Measurements from ENCODE around the gene KRTAP29-1.

Gene KRTAP29-1

DNA sequence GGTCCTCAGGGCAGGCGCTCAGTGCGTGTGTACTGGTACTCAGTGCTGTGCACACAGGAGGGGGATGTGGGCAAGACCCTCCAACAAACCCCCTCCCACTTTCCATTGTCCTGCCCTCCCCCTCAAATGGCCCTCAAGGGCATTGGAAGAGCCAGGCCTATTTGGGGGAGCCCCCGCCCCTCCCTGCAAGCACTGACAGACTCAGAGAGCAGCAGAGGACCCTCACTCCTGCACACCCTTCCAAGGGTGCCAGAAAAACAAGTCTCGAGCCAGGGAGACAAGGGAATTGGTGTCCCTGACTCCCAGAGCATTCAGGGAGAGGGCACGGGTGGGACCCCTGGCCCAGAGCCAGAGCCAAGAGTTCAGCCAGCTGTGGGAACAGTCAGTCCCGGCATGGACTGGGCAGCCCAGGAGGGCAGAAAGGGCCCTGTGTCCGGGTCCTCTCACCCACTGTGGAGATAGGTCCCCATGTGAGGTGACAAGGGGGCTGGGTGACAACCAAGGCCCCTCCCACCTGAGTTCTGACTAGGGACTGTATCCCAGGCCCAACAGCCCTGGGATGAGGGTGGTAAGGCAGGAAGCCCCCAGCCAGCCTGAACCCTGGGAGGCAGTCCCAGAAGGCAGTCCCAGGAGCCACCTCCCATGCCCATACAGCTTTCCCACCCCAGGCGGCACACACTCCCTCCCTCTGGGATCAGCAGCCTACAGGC is 24.9 kb upstream of the KRTAP29-1 start:
- DNase-seq = no peak

DNA sequence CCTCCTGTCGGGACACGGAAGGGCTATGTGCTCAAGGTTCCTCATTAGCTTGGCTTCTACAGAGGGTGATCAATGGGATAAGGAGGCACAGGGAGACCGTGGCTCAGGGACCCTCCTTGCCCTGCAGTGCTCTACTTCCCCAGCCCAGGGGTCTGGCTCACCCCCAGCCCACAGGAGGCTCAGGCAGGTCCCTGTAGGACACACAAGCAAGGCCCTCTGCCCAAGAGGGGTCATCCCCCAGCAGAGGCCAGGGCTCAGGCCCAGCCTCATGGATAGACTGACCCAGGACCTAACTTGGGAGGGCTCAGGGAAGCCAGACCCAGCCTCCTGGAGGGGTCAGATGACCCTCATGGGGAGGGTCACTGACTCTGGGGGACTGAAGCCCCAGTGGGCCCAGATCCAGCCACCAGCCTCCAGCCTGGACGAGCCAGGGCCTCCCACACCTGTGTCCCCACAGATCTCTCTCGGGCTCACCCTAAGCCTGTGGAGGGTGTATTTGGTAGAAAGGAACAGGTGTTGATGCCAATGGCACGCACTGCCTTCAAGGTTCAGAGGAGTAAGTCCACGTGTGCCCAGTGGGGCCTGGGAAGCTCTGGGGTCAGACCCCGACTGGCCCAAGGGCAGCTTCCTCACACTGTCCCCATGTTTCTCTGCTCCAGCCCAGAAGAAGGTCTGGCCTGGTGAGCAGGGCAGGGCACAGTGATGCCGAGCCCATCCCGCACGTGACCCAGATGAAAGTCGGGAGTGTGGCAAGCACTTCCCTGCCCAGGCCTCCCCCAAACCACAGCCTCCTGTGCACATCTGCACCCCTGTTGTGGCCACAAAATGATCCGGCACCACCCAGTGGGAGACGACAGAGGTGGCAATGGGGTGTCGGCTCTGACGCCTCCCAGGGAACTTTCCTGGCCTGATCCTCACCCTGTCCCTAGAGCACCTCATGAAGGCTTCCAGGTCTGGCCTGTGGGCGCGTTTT is 23.8 kb upstream of the KRTAP29-1 start:
- no peak for DNase-seq

DNA sequence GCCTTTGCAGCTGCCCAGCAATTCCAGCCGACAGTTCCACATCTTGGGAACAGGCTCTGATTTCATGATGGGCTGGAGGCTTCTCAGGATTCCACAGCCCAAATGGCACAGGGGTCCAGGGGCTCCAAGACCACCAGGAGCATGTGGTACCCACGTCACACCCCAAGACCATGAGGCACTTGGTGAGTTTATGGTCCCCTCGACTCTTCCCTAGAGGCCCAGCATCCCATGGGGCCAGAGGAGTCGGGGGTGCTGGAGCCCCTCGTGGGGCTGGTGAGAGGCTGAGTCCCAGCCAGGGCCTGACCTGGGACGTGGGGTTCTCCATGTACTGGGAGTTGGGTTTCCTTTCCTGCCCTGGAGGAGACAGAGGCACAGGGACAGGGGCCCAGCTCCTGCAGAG is 23.0 kb upstream of the KRTAP29-1 start:
- no peak for DNase-seq

DNA sequence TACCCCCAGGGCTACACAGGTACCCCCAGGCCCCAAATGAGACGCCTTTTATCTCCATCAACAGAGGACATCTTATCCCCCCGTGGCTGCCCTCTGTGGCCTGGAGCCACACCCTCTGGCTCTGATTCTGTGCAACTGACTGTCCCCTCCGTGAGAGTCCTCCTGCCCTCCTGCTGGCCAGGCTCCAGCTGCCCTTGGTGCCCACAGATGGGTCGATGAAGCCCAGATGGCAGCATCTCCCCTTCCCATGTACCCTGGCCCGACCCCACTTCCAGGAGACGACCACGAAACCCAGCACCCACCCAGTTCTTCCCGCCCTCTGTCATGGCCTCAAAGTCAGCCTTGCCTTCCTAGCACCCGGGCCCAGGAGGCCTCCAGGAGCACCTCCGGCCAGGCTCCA is 22.5 kb upstream of the KRTAP29-1 start:
- no peak for DNase-seq

DNA sequence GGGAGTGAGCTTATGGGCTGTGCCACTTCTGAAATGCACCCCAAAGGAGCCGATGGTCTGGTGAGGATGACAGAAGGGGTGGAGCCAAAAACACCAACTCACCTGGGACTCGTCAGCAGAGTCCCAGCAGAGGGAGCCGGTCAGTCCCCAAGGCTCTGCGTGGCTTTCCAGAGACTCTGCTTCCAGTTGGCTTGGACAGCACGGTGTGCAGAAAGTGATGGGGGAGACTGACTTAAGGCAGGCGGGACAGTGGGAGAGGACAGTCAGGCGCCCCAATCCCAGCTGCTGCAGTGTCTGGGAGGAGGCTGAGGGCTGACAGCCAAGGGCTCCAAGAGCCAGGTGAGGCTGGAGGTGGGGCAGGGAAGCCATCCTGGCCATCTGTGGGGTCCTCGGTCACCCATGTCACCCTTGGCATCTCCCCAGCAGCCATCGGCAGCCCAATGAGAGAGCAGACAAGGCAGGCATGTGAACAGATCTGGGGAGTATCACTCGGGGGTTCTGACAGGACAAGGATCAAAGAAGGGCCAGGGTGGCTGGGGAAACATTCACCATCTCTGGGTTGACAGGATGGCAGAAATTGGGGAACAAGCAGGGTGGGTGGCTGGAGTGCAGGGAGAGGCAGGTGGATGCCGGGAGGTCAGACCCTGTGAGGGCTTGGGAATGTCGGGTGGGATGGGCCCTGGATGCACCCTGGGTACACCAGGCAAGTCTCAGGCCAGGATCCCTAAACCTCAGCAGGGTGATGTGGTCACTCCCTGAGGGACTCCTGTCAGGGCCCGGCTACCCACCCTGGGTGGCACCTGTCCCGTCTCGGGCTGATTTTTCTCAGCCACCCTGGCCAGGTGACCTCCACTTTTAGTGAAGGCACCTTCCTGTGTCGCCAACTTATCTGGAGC is 21.8 kb upstream of the KRTAP29-1 start:
- DNase-seq = no peak

DNA sequence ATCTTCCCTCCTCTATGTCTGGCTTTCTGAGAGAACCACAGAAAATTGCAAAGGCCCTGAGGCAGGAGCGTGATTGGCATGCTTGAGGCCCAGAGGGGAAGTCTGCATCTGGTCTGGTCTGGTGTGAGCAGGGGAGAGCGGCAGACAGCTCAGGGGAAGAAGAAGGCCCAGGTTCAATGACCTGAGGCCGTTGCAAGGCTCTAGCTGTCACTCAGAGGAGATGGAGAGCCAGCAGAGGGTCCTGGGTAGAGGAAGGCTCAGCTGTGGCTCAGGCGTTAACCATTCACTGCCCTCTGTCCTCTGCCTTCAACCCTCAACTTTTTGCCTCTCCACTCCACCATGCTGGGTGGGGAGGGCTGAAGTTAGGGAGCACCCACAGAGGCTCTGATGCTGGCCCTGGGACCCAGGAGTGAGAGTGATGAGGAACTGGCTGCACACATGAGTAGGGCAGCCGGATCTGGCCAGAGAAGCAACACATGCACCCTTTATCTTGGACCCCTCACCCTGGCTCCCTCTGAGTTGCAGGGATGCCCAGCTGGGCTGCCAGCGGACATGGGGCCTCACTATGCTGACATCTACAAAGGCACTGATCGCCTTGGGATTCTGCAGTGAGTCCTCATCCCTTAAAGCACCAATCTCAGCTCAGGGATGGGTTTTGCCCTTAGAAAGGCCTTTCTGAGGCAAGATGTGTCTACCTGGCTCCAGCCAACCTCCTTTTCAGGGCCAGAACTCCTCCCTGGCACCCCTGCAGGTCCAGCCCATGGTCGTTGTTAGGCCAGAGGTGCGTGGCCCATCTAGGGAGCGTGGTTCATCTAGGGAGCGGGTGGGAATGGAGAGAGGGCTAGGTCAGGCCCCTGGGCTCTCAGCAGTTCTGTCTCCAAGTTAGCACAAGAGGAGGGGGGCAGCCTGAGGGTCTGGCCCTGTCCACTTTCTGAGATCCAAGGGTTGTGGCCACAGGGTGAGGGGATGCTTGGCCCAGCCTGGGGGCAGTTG is 20.5 kb upstream of the KRTAP29-1 start:
- DNase-seq = no peak

DNA sequence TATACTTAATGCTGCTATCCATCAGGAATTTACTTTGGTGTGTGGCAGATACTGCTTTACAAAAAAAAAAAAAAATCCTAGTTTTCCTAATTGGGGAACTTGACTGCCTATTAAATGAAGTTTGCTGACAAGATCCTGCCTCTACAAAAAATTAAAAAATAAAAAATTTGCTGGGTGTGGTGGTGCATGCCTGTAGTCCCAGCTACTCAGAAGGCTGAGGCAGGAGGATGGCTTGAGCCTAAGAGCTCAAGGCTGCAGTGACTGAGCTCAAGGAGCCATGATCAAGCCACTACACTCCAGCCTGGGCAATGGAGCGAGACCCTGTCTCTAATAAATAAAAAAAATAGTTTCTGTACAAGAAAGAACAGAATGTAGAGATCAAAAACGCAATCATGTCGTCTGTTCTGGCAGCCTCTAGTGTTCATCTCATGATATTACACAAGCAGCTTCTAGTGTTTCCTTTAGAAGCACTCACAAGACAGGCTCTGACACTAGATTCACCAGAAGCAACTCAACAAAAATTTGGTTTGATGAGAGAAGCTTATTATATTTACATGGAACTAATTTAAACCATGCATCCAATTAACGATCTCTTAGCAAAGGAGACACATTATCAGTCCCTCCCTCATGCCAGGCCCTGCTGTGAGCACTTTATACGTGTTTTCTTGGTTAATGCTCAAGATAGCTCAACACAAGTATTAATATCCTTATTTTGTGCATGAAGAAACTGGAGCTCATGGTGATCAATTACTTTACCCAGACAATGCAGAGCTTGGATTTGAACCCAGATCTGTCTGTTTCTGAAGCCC is 19.6 kb upstream of the KRTAP29-1 start:
- DNase-seq = no peak

DNA sequence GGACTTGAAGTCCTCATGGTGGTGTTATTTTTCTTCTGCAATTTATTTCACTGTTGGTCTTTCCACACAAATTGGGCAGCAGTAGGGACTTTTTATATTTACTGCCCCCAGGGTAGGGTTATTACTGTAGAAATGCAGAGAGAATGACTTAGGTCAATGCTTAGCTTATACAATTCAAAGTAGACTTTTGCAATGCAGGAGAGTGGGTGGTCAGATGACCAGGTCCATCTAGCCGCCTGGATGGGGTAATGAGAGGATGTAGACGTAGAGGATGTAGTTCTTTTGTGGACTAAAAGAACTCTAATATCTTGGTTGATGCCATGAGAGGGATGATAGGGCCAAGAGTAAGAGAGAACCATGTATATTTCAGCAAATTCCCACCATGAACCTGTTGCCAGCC is 15.6 kb upstream of the KRTAP29-1 start:
- DNase-seq = no peak

DNA sequence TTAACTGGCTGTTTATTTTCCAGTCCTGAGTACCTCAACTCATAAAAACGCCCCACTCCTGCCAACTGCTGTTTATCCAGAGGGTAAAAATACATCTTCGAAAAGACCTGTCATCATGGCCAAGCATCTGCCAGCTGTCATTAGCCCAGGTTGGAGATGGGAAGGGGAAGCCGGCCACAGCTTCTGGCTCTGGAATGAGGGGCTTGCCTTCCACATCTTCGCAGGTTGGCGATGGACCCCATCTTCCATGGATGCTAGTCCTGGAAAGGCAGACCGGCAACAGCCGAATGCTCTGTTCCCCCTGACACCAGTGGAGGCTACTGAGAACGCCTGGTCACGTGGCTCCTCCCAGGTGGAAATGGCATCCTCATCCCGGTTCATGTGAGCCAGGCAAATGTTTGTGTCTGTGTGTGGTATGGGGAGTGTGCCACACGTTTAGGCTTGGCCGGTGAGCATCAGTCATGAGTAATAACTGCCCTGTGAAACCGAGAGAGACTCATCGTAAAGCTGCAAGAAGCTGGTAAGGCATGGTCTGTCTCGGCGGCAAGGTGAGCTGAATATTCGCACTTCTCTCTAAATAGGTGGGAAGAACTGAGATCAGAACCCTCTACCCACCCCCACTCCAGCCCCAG is 13.3 kb upstream of the KRTAP29-1 start:
- DNase-seq = no peak

DNA sequence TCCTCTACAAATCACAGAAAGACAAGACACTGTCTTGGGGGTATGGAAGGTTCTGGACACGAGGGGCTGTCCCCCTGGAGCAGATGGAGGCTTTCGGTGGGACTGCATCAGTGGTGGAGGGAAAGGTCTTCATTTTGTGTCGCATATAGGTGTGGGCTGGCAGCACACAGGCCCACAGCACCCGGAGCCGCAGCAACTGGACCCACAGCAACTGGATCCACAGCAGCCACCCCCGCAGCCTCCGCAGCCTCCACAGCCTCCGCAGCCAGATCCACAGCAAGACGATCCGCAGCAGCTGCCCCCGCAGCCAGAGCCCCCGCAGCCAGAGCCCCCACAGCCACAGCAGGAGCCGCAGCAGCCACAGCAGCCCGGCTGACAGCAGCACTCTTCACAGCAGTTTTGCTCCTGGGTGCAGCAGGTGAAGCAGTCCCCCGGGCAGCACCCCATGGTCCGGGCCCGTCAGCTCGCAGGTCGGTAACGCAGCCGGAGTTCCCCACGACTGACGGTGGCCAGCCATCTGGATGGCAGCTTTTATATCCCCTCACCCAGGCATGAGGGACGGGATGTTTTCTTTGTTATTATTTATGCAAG is 12.6 kb upstream of the KRTAP29-1 start, which contains the start of gene KRTAP17-1:
KRTAP17-1 (minus strand) TSS at position 507 of the 591 bp plus-strand sequence; CDS start at position 447, 60 bp downstream.
- no peak for DNase-seq

DNA sequence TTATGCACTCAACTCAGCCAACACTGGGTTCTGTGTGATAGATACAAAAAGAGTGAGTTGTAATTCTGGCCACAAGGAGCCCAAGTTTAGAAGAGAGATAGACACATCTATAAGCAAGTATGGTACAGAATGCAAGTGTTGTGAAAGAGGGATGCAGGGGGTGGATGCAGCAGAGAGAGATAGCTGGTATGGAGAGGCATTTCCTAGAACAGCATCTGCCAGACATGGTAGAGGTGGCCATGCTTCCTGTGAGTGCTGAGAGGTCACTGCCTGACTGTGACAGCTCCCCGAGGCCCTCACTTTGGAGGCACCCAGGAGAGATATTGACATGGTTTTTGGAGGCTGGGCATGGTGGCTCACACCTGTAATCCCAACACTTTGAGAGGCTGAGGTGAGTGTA is 8.5 kb upstream of the KRTAP29-1 start:
- no peak for DNase-seq

DNA sequence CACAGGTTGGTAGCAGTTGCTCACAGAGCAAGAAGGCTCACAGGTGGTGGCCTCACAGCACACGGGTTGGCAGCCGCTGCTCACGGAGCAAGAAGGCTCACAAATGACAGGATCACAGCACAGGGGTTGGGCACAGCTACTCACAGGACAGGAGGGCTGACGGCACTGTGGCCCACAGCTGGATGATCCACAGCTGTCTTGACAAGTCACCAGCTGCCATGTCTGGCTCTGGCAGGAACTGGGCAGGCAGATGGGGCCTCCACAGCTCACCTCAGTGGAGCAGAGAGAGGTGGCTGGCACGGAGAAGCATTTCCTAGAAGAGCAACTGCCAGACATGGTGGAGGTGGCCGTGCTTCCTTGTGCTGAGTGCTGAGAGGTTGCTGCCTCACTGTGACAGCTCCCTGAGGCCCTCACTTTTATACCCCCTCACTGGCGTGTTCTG is 6.3 kb upstream of the KRTAP29-1 start, which contains the start of gene KRTAP16-1:
KRTAP16-1 (minus strand) TSS at position 392 of the 442 bp plus-strand sequence; CDS start at position 336, 56 bp downstream.
- peak; percentile 56 for DNase-seq

DNA sequence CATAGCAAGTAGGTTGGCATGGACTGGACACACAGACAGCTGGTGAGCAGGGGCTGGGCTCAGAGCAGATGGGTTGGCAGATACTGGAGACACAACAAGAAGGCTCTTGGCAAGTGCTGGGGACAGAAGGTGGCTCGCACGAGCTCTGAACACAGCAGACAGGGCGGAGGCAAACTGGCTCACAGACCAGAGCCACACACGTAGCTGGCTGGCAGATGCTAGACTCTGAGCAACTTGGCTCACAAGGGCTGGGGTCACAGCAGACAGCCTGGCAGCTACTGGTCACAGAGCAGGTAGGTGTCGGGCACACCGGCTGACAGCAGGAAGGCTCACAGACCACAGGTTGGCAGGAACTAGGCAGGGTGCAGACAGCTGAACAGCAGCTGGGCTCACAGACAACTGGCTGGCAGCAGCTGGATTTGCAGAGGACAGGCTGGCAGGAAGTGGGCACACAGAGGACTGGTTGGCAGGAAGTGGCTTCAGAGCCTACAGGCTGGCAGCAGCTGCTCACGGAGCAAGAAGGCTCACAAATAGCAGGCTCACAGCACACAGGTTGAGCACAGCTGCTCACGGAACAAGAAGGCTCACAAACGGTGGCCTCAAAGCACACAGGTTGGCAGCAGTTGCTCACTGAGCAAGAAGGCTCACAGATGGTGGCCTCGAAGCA is 5.7 kb upstream of the KRTAP29-1 start:
- DNase-seq = peak; percentile 87

DNA sequence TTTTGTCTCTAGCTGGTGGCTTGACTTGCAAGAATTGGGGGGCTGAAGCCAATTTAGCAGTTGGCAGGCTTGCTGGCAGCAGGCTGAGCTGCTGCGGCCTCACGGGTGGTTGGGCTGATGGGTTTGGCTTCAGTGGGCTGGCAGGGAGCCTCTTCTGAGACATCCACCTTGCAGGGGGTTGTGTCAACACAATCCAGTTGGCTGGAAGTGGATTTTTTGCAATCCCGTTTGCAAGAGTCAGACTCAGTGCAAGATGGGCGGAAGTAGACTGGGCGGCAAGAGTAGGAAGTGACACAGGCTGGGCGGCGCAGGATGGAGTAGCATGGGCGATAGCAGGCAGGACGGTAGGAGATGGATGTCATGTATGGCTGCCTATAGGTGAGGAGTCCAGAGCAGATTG is 5.0 kb upstream of the KRTAP29-1 start:
- DNase-seq = no peak

DNA sequence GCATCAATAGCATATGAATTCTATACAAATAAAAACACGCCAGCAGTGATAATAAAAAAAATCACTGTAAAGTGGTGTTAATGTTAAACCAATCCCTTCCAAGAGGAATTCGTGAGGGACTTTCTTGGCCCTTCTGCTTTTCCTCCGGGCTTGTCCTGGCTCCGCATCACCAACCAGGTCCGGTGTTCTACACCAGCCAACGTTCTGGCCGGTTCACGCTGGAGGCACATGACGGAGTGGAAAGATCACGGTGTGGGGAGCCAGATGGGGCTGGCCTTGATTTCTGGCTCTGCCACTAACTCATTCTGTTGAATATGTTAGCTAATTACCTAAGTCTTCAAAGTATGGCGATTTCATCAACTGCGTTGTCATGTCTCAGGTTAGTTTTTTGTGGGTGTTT is 1.4 kb upstream of the KRTAP29-1 start:
- DNase-seq = no peak

DNA sequence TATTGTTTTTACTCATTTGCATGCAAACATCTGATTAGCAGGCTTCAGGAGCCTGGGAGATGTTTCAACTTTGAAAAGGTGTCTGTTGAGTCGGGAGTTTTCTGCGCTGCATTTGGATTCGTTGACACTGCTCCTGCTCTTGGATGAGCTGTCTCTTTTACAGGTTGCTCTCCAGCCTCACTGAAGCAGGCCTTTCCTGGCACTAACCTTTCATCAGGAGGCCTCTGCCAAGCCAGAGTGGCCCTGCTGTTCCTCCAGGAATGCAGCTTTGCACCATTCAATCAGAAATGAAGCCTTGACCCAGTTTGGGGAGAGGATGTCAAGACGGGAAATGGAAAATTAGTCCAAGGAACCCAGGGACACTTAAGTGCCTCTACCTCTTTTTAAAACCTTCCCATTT is 330 bp upstream of the KRTAP29-1 start:
- no peak for DNase-seq

DNA sequence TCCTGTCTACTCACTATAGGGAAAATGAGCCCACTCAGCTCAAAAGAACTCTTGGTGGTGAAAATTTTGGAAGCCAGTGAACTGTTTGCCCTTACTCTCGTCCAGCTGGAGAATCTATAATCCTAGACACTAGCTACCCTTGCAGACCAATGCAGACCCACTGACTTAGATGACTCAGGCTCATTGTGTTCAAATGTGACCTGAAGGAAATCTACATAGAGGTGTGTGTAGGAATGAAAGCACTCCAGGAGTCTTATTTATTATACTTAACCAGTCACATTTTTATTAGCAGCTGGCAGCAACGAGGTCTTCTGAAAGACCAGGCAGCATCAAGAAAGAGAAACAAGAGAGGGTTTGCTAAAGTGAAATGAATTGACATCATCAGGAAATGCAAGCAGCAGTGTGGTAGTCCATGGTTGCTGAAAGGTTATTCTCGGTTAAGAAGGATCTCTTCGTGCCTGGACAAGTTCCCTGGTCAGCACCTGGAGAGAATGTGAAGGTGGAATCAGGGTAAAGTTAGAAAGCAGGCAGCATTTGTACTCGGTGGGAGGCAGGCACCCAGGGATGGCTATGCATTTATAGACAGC is 1.4 kb downstream of the KRTAP29-1 start:
- DNase-seq = no peak

DNA sequence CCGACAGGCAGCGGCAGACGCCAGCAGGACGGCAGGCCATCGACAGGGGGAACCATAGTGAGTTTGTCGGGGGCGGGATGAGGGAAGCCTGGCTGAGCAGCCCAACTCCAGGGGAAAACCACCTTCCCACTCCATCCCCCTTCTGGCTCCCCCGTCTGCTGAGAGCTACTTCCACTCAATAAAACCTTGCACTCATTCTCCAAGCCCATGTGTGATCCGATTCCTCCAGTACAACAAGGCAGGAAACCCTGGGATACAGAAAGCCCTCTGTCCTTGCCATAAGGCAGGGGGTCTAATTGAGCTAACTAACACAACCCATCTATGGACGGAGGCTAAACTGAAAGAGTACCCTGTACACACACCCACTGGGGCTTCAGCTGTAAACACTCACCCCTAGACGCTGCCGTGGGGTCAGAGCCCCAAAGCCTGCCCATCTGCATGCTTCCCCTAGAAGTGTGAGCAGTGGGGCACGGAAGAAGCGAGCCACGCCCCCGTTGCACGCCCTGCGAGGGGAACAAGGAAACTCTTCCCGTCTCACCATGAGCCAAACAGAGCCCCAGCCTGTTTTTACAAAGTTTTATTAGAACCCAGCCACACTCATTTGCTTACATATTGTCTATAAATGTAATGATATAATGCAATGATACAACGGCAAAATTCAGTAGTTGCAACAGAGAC is 4.1 kb downstream of the KRTAP29-1 start:
- DNase-seq = no peak

Measured in activated gamma-delta T cell treated with Interleukin-2 at 50 U/mL for 16 hours (primary cell).